Mononuclear cell (primary cell): ENCODE results near the gene CMIP. TPM values are rescaled to one million over a fixed set of nuclear protein-coding genes. Genes with fewer than 3 reads are reported as not detected.

Experiments
- H3K27me3 ChIP-seq: 2 replicates; pipeline ENCODE4 v1.6.0; 2011; ENCODE audit warnings: low read length, control low read depth; ENCODE audit not compliant: insufficient read depth
- H3K4me1 ChIP-seq: 2 replicates; pipeline ENCODE4 v1.5.1; 2011; ENCODE audit warnings: mild to moderate bottlenecking, low read length, control low read depth; ENCODE audit not compliant: insufficient read depth
- H3K4me3 ChIP-seq: 2 replicates; pipeline ENCODE4 v1.5.1; 2011; ENCODE audit warnings: mild to moderate bottlenecking, low read length, moderate library complexity
- H3K9me3 ChIP-seq: 2 replicates; pipeline ENCODE4 v1.5.1; 2011; ENCODE audit warnings: low read depth, mild to moderate bottlenecking, control low read depth, low read length
- total RNA-seq: library from RNA; depleted of rRNA; stranded (reverse); fragments of >200 nt; gene quantifications from one replicate; pipeline ENCODE4 v1.2.3, GENCODE V29; 2012

Gene CMIP
- total RNA-seq, 1 donor: 29.6 TPM

DNA sequence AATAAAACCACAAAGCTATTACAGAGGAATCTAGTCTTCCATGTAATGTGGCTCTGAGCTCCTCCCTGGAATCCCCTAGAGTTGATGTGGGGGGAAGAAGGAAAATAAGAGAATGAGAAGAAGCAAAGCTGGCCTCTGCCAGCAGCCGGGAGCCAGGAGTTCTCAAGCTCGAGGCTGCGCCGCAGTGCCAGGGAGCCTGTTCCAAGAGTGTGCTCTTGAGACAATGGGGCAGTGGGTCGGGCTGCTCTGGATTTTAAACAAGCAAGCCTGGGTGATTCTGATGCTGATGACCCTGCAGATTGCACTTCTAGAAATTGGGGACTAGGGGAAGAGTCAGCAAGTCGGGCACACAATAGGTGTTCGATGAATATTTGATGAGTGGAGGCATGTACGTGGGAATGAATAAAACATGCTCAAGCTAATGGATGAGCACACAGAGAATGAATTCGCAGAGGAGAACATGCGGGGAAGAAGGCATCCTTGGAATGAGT lies 119.9 kb downstream of the CMIP start:
- no peaks in the 10 kb centered on the region for H3K9me3 ChIP-seq
- H3K4me1 ChIP-seq: peaks cover under 1% of the 10 kb centered on the region
- H3K4me3 ChIP-seq: no peak overlapping the region
- H3K27me3 ChIP-seq: no peaks in the 10 kb centered on the region

DNA sequence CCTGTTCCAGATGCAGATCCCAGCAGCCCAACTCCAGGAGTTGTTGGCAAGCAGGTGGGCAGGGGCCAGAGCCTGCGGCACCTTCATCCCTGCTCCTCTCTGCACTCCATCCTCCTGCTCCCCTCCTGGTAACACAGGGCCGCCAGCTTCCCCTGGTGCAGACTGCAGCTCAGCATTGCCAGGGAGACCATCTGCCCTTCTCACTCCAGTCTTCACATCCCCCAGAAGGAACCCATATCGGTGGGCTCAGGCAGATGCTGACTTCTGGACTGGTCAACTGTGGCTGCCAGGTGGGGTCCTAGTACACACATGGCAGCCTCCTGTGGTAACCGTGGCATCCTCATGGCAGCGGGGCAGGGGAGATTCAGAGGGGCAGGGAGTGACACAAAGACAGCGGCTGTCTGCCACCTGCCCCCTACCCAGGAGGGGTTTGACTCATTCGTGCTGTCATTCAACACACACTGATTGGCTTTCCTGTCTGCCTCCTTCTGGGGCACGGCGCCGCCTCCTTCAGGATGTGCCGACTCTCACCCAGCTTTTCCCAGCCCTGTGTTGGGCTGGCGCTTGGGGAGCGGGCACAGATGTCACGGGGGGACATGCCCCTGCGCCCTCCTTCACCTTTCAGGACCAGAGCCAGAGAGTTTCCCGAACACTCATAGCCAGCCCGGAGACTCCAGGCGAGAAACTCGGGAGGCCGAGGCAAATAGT lies 120.9 kb downstream of the CMIP start:
- no peak overlapping the region for H3K4me3 ChIP-seq
- no peaks in the 10 kb centered on the region for H3K9me3 ChIP-seq
- no peaks in the 10 kb centered on the region for H3K4me1 ChIP-seq
- H3K27me3 ChIP-seq: no peaks in the 10 kb centered on the region

DNA sequence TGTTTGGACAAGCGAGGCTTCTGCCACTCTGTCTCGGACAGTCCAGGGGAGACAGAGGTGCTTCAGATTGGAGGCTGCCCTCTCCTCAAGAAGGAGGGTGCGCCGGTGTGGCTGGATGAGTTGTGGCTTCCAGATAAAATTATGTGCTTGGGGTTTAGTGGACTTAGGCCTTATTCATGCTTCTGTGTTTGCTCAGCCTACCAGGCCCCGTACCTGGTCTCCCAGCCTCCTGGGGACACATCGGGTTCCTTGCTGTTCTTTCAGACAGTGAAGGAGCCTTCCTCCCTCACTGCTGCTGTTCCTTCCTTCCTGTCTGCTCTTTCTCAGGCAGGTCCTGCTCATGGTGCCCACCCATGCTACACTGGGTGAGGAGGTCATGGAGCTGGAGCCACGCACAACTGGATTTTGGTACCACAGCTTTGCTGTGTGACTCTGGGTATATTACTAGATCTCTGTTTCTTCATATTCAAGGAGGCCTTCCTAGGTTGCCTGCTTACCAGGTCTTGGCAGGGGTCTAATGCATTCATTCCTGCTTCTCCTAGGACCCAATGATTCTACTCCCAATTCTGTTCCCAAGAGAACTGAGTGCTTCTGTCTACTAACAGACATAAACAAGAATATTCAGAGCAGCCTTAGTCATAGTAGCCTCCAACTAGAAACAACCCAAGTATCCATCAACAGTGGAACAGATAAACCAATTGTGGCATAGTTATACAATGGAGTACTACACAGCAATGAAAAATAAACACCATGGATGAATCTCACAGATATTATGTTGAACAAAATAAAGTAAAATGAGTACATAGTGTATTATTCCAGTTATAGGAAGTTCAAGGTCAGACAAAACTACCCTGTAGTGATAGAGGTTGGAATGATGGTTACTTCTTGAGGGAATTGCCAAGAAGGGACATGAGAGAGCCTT lies 121.7 kb downstream of the CMIP start:
- Histone ChIP-seq H3K9me3 (no peaks in the 10 kb centered on the region), H3K4me1 (no peaks in the 10 kb centered on the region), H3K27me3 (no peaks in the 10 kb centered on the region), H3K4me3 (no peak overlapping the region)

DNA sequence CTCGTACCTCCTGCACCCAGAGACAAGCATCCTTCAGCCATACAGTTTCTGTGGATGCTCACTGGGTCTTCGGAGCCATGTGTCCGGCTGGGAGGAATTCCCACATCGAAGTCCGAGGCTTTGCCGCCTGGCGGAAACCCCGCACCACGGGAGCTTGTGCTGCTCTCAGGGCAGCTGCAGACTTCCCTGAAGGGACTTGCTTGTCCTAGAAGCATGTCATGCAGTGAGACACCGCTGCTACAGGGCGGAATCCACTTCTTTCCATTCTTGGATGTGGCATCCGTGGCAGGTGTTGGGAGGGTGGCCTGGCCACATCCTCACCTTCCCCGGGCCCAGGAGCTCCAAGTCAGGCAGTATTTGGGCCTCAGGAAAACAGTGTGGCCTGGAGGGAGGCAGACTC lies 122.5 kb downstream of the CMIP start:
- H3K4me1 ChIP-seq: no peaks in the 10 kb centered on the region
- H3K27me3 ChIP-seq: no peaks in the 10 kb centered on the region
- H3K4me3 ChIP-seq: no peak overlapping the region
- no peaks in the 10 kb centered on the region for H3K9me3 ChIP-seq

DNA sequence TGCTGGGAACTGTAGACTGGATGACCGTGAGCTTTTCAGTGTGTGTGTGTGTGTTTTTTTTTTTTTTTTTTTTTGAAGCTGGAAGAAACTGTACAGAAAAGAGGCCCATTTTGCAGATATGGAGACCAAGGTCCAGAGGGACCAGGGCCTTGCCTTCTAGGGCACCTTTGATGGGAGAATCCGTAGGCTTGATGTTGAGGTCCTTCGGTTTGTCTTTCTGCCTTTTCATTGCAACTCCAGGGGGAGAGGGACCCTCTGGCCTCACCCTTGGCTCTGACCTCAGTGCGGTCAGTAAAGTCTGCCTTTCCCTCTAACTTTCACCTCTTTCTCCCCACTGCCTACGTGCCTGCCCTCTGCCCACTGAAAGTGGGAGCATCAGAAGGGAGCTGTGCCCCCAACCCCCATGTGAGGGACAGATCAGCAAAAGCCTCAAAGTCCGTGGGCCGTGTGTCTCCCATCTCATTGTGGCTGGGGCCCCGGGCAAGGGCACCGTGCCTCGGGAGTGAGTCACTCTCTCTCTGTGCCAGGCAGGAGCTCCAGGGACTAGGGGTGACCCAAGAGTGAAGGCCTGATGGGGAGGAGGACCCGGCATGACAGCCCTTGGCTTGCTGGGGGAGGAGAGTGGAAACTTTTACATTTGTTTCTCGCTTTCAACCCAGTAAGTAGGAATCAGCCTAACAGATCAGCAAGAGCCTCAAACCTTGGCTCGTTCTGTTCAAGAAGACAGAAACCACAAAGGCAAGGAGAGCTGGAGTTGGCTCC lies 123.6 kb downstream of the CMIP start:
- no peaks in the 10 kb centered on the region for H3K27me3 ChIP-seq
- no peaks in the 10 kb centered on the region for H3K9me3 ChIP-seq
- no peaks in the 10 kb centered on the region for H3K4me1 ChIP-seq
- no peak overlapping the region for H3K4me3 ChIP-seq

DNA sequence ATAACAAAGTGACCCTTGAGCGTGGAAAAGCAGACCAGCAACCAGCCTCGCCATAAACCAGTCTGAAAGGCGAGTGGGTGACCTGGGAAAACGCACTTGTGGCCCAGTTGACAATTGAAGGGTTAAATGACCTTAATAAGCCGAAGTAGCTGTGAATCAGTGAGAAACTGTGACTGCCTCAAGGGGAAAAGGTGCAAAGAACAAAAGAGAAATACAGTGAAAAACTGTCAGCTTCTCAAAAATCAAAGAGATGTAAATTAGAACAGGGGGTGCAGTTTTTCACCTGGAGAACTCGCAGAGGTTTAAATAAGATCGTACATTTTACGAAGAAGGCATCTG lies 124.1 kb downstream of the CMIP start:
- Histone ChIP-seq H3K27me3 (no peaks in the 10 kb centered on the region), H3K9me3 (no peaks in the 10 kb centered on the region), H3K4me3 (no peak overlapping the region), H3K4me1 (no peaks in the 10 kb centered on the region)

DNA sequence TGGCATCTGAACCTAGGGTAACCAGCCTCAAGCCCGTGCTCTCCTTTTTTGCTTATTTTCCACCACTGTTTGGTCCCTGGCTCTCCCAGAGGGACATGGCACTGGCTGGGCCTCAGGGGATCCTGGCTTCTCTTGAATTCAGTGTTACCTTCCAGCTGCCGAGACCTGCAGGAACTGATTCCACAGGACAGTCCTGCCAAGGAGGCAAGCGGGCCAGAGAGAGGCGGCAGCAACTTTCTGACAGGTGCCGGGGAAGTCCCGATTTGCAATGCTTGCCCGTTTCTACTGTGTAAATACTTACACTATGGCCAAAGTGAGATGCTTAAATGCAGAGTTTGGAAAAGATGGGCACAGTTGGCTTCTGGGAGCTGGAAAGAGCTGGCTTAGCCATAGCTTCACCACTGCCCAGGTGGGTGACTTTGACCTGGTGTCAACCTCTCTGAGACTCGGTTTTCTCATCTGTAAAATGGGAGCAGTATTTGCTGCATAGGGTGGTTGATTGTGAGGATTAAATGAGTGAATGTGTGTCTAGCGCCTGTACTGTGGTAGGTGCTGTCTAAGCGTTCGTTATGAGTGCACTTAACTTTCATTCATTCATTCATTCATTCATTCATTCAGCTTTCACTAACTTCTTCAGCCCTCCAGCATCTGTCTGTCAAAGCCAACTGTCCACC lies 124.9 kb downstream of the CMIP start:
- H3K4me3 ChIP-seq: no peak overlapping the region
- H3K9me3 ChIP-seq: no peaks in the 10 kb centered on the region
- no peaks in the 10 kb centered on the region for H3K4me1 ChIP-seq
- H3K27me3 ChIP-seq: no peaks in the 10 kb centered on the region

DNA sequence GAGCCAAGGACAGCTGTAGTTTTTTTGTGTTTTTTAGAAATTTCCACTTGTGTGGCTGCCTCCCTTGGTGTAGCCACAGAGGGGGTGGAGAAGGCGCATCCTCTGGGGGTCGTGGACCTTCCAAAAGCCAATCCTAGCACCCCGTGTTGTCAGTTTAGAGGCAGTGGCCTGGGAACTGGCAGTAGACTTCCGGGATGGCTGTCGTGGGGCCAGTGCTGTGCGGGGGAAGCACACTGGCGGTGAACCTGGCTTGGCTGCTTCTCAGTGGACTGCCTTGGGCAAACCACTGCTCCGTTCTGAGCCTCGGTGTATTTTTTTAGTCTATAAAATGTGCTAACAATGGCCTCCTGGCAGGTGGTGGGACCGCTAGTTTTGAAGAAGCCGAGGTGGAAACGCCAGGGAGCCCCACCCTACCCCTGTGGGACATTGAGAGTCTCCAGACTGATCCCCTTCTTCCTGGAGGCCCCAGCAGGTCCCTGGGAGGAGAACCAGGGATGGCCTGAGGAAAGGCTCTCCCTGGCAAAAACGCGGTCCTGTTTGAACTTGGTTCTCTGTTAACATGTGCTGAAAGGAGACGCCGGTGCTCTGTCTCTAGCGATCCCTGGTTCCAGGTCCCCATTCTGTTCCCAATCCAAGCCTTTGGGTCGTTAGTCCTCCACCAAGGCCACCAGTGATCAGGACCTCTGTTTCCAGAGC lies 125.7 kb downstream of the CMIP start:
- no peaks in the 10 kb centered on the region for H3K9me3 ChIP-seq
- no peaks in the 10 kb centered on the region for H3K27me3 ChIP-seq
- no peaks in the 10 kb centered on the region for H3K4me1 ChIP-seq
- no peak overlapping the region for H3K4me3 ChIP-seq

DNA sequence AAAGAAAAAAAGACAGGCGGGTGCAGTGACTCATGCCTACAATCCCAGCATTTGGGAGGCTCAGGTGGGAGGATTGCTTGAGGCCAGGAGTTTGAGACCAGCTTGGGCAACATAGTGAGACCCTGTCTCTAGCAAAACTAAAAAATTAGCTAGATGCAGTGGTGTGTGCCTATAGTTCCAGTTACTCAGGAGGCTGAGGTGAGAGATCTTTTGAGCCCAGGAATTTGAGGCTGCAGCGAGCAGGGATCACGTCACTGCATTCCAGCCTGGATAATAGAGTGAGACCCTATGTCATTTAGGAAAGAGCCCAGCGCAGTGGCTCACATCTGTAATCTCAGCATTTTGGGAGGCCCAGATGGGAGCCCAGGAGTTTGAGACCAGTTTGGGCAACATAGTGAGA lies 126.6 kb downstream of the CMIP start:
- Histone ChIP-seq H3K4me3 (no peak overlapping the region), H3K27me3 (no peaks in the 10 kb centered on the region), H3K9me3 (no peaks in the 10 kb centered on the region), H3K4me1 (no peaks in the 10 kb centered on the region)

DNA sequence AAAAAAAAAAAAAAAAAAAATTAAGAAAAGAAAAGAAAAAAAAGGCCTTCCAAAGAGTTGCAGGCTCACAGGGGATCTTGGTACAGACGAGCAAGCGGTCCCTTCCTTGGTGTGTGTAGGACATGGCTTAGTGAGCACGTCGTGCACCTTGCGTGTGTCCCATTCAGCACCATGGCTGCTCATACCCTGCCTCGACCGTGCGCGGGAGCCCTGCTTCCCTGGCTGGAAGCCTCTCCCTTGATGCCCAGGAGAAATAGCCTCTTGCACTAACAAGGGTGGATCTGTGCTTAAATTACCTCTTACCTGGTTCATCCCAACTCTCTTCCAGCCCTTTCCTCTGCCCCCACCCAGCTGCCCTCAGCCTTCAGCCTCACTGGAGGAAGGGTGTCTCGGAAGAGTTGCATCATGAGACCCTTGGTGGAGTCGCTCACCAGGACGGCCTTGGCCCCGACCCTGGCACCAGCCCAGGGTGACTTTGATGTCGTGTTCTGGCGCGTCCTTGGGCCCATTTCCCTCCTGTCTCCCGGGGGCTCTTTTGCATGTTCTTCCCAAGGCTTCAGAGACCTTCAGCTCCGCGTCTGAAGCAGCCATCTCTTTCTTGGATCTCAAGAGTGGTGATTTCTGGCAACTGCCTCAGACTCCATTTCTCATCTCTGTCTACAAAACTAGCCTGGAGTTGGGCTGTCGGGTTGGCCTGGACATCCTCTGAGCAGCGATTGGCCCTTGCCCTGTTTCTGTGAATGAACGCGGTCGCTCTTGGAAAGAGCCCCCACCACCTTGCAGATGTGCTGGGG lies 127.2 kb downstream of the CMIP start:
- H3K4me1 ChIP-seq: no peaks in the 10 kb centered on the region
- H3K9me3 ChIP-seq: no peaks in the 10 kb centered on the region
- no peaks in the 10 kb centered on the region for H3K27me3 ChIP-seq
- H3K4me3 ChIP-seq: no peak overlapping the region

DNA sequence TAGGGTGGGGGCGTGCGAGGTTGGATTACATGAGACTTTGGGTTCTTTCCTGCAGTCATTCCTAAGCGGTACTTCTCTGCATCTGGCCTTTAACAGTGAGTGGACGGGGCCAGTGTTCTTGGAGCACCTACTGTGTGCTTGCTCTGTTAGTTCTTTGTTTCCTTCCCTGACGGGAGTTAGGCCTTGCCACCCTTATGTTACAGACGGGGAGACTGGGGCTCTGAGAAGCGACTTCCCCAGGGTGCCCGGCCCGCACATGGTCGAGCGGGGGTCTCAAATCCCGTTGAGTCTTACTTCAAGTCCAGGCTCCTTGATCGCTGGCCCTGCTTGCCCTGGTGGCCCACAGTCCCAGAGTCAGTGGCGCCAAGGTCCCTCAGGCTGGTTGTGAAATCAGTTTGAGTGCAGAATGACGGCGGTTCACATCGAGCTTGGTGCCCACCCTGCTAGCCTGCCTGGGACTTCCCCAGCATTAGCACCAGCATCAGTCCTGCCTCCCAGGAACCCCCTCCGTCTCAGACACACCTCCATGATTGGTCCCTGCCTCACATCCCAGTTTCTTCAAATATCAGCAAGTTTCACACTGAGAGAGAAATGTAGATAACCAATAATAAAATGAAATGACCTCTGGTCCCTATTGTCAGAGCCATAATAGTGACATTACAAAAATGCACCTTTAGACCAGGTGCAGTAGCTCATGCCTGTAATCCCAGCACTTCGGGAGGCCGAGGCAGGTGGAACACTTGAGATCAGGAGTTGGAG lies 128.0 kb downstream of the CMIP start:
- H3K4me3 ChIP-seq: no peak overlapping the region
- H3K9me3 ChIP-seq: no peaks in the 10 kb centered on the region
- no peaks in the 10 kb centered on the region for H3K27me3 ChIP-seq
- no peaks in the 10 kb centered on the region for H3K4me1 ChIP-seq

DNA sequence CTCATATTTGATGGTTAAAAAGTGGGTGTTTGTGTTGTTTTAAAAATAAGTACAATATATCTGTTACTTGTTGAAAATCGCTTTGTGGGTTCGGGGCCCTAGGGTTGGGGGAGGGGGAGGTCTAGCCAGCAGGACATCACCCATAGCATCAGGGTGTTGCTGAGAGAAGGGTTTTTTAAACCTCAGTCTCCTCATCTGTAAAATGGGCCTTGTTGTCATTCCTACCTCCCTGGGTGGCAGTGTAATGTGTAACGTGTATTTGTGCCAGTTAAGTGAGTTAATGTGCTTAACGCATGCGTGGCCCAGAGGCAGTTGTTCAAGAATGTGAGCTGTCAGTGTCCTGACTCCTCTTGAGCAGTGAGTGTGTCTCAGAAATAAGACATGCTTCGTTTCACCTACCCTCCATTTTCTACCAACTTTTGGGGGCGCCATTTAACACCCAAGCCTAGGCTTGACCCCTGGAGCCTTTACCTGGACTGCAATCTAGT lies 129.0 kb downstream of the CMIP start:
- Histone ChIP-seq H3K9me3 (no peaks in the 10 kb centered on the region), H3K4me3 (no peak overlapping the region), H3K27me3 (no peaks in the 10 kb centered on the region), H3K4me1 (no peaks in the 10 kb centered on the region)

DNA sequence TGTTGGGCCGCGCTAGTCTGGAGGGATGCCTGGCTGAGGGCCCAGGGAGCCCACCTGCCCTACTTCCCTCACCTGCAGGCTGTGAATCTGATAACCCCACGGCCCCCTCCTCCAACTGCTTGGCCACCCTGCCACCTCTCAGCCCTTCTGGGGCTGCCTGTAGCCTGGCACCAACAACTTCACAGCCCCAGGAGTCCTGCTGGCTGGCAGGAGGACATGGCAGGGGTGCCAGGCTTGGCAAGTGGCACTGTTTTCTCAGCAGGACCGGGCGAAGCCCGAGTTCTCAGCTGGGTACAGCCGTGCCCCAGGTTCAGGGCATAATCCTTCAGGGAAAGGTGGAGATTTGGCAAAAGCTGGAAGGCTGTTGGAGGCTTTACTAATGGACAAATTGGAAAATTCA lies 129.6 kb downstream of the CMIP start:
- Histone ChIP-seq H3K9me3 (no peaks in the 10 kb centered on the region), H3K4me3 (no peak overlapping the region), H3K27me3 (no peaks in the 10 kb centered on the region), H3K4me1 (no peaks in the 10 kb centered on the region)
